Karpas-422 (cell line): ENCODE data around the gene STAT5B. TPM values are rescaled to one million over a fixed set of nuclear protein-coding genes. Genes with fewer than 3 reads are reported as not detected.
A peak's percentile ranks its signal among the peaks of the same experiment; 100 is the strongest.
"Not testable (repeated sequence)": the region's sequence is repeated elsewhere in the genome, so short reads cannot be mapped to it uniquely, and the experiment has no call there.

Experiments used
- DNase-seq: peaks from one replicate; pipeline ENCODE4 v3.0.0-alpha.2; 2015
- H2AFZ ChIP-seq: fragments of 200-600 bp; sonication (generic); 2 replicates; pipeline ENCODE4 v1.6.1; 2014; ENCODE audit warnings: antibody characterized with exemption, low read length, mixed read lengths
- H3K27ac ChIP-seq: fragments of 200-600 bp; sonication (generic); 2 replicates; pipeline ENCODE4 v1.5.1; 2014; ENCODE audit warnings: mild to moderate bottlenecking, low read length, moderate library complexity
- H3K27me3 ChIP-seq: fragments of 200-600 bp; sonication (generic); 2 replicates; pipeline ENCODE4 v1.6.1; 2014; ENCODE audit warnings: low read length, mixed read lengths
- H3K36me3 ChIP-seq: fragments of 200-600 bp; sonication (generic); 2 replicates; pipeline ENCODE4 v1.6.1; 2014; ENCODE audit warnings: low read length, mixed read lengths; ENCODE audit not compliant: insufficient read depth
- H3K4me1 ChIP-seq: fragments of 200-600 bp; sonication (generic); 2 replicates; pipeline ENCODE4 v1.6.1; 2014; ENCODE audit warnings: mild to moderate bottlenecking, low read length, mixed read lengths
- H3K4me2 ChIP-seq: fragments of 200-600 bp; sonication (generic); 2 replicates; pipeline ENCODE4 v1.6.1; 2014; ENCODE audit warnings: low read length, low read depth, mild to moderate bottlenecking; ENCODE audit not compliant: poor library complexity, severe bottlenecking
- H3K4me3 ChIP-seq: fragments of 200-600 bp; sonication (generic); 2 replicates; pipeline ENCODE4 v1.5.1; 2014; ENCODE audit warnings: mild to moderate bottlenecking, antibody characterized with exemption, low read length, mixed read lengths
- H3K79me2 ChIP-seq: fragments of 200-600 bp; sonication (generic); 2 replicates; pipeline ENCODE4 v1.6.1; 2014; ENCODE audit warnings: mild to moderate bottlenecking, low read length, mixed read lengths
- H3K9ac ChIP-seq: fragments of 200-600 bp; sonication (generic); 2 replicates; pipeline ENCODE4 v1.6.0; 2014; ENCODE audit warnings: low read length
- H3K9me2 ChIP-seq: fragments of 200-600 bp; sonication (generic), shearing (Covaris generic); replicated peaks from 2 replicates; pipeline ENCODE4 v1.6.0; 2014; ENCODE audit warnings: mild to moderate bottlenecking, low read length, moderate library complexity; ENCODE audit not compliant: insufficient read depth
- H3K9me3 ChIP-seq: fragments of 300-700, 200-600 bp; sonication (generic); 2 replicates; pipeline ENCODE4 v1.6.1; 2014; ENCODE audit warnings: low read length, mixed read lengths
- H4K20me1 ChIP-seq: fragments of 200-600 bp; sonication (generic); 2 replicates; pipeline ENCODE4 v1.6.1; 2014; ENCODE audit warnings: mild to moderate bottlenecking, antibody characterized with exemption, low read length, low read depth; ENCODE audit not compliant: insufficient read depth
- total RNA-seq: library from RNA; depleted of rRNA; stranded (reverse); fragments of >200 nt; shearing (Covaris generic); gene quantifications from 2 replicates; pipeline ENCODE4 v1.2.3, GENCODE V29; 2014; ENCODE audit warnings: low replicate concordance; rRNA removed

The STAT5B gene
- 110 and 142 TPM in 2 replicates for total RNA-seq

- no peaks in the 10 kb centered on the region for H3K9me2 ChIP-seq
- peak within 1 kb of the TSS; percentile 92 for H3K4me2 ChIP-seq
- H3K9me3 ChIP-seq, result no peaks in the 10 kb centered on the region
- H3K36me3 ChIP-seq, result no peaks in the 10 kb centered on the region
- H3K79me2 ChIP-seq, result peaks cover 46% of the 10 kb centered on the region
- no peaks in the 10 kb centered on the region for H4K20me1 ChIP-seq
- peak within 1 kb of the TSS; percentile 96 for H3K4me3 ChIP-seq
- DNase-seq, result peak; percentile 92
- H3K9ac ChIP-seq, result peak within 1 kb of the TSS; percentile 96
- no peaks in the 10 kb centered on the region for H3K27me3 ChIP-seq
- peak within 1 kb of the TSS; percentile 94 for H3K27ac ChIP-seq
- H2AFZ ChIP-seq, result 0 out of 2 replicates have a peak within 1 kb of the TSS, but pooled peaks have one; percentile 5
- H3K4me1 ChIP-seq, result peaks cover 56% of the 10 kb centered on the region
Measured at GRCh38 chr17:42276359-42276608, at the start of gene STAT5B. TSS of gene STAT5B (minus strand) at chr17:42276391. CDS start at chr17:42232127, 44,264 bp downstream.

- Histone ChIP-seq H3K9ac (no peak overlapping the region), H3K79me2 (no peaks in the 10 kb centered on the region), H3K36me3 (no peaks in the 10 kb centered on the region), H2AFZ (no peak overlapping the region), H3K4me3 (no peak overlapping the region), H4K20me1 (no peaks in the 10 kb centered on the region), H3K4me1 (peaks cover 34% of the 10 kb centered on the region), H3K4me2 (no peak overlapping the region), H3K27me3 (no peaks in the 10 kb centered on the region), H3K27ac (no peak overlapping the region), H3K9me2 (no peaks in the 10 kb centered on the region), H3K9me3 (no peaks in the 10 kb centered on the region)
- peak; percentile 19 for DNase-seq
Measured at GRCh38 chr17:42325026-42325425, 48.8 kb upstream of the STAT5B start.

- H3K27ac ChIP-seq, result no peak overlapping the region
- no peaks in the 10 kb centered on the region for H3K9me3 ChIP-seq
- no peaks in the 10 kb centered on the region for H3K79me2 ChIP-seq
- no peaks in the 10 kb centered on the region for H3K36me3 ChIP-seq
- peak overlapping the region; percentile 10; the same call in 1 of the 2 replicates for H3K9ac ChIP-seq
- peaks cover 48% of the 10 kb centered on the region for H3K4me1 ChIP-seq
- no peak overlapping the region for H3K4me3 ChIP-seq
- H4K20me1 ChIP-seq, result no peaks in the 10 kb centered on the region
- H3K9me2 ChIP-seq, result no peaks in the 10 kb centered on the region
- DNase-seq, result peak; percentile 37
- peak overlapping the region; percentile 9; the same call in 1 of the 2 replicates for H2AFZ ChIP-seq
- H3K4me2 ChIP-seq, result peak overlapping the region; percentile 24
- no peaks in the 10 kb centered on the region for H3K27me3 ChIP-seq
Measured at GRCh38 chr17:42323268-42323773, 47.1 kb upstream of the STAT5B start.

- H4K20me1 ChIP-seq, result no peaks in the 10 kb centered on the region
- H3K4me1 ChIP-seq, result peaks cover 53% of the 10 kb centered on the region
- peak; percentile 97 for DNase-seq
- peak overlapping the region; percentile 10; the same call in 1 of the 2 replicates for H3K9ac ChIP-seq
- no peaks in the 10 kb centered on the region for H3K79me2 ChIP-seq
- H3K36me3 ChIP-seq, result no peaks in the 10 kb centered on the region
- peak overlapping the region; percentile 95 for H3K27ac ChIP-seq
- no peaks in the 10 kb centered on the region for H3K27me3 ChIP-seq
- H3K4me2 ChIP-seq, result peak overlapping the region; percentile 24
- H3K9me2 ChIP-seq, result no peaks in the 10 kb centered on the region
- no peaks in the 10 kb centered on the region for H3K9me3 ChIP-seq
- H2AFZ ChIP-seq, result peak overlapping the region; percentile 9; the same call in 1 of the 2 replicates
- no peak overlapping the region for H3K4me3 ChIP-seq
Measured at GRCh38 chr17:42322382-42323267, 46.4 kb upstream of the STAT5B start.

GRCh38 chr17:42321555-42321954 is 45.4 kb upstream of the STAT5B start:
- Histone ChIP-seq H4K20me1 (no peaks in the 10 kb centered on the region), H3K9me3 (no peaks in the 10 kb centered on the region), H3K36me3 (no peaks in the 10 kb centered on the region), H3K27ac (peak overlapping the region; percentile 95), H3K4me3 (no peak overlapping the region), H3K27me3 (no peaks in the 10 kb centered on the region), H2AFZ (no peak overlapping the region), H3K4me1 (peaks cover 63% of the 10 kb centered on the region), H3K79me2 (no peaks in the 10 kb centered on the region), H3K9me2 (no peaks in the 10 kb centered on the region), H3K4me2 (peak overlapping the region; percentile 8), H3K9ac (peak overlapping the region; percentile 28; the same call in 1 of the 2 replicates)
- DNase-seq, result no peak

DNA sequence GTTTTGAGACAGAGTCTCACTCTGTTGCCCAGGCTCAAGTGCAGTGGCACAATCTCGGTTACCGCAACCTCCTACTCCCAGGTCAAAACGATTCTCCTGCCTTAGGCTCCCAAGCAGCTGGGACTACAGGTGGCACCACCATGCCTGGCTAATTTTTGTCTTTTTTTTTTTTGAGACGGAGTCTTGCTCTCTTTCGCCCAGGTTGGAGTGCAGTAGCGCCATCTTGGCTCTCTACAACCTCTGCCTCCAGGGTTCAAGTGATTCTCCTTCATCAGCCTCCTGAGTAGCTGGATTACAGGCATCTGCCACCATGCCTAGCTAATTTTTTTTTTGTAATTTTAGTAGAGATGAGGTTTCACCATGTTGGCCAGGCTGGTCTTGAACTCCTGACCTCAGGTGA is 41.8 kb upstream of the STAT5B start:
- not testable (repeated sequence) for H3K27me3 ChIP-seq, H2AFZ ChIP-seq, H3K9me3 ChIP-seq, H3K9ac ChIP-seq, H3K4me3 ChIP-seq, H4K20me1 ChIP-seq, H3K79me2 ChIP-seq, H3K36me3 ChIP-seq, DNase-seq, H3K4me2 ChIP-seq, H3K9me2 ChIP-seq
- peak overlapping the region; percentile 95; the same call in 1 of the 2 replicates for H3K27ac ChIP-seq
- H3K4me1 ChIP-seq, result peaks cover 94% of the 10 kb centered on the region

DNA sequence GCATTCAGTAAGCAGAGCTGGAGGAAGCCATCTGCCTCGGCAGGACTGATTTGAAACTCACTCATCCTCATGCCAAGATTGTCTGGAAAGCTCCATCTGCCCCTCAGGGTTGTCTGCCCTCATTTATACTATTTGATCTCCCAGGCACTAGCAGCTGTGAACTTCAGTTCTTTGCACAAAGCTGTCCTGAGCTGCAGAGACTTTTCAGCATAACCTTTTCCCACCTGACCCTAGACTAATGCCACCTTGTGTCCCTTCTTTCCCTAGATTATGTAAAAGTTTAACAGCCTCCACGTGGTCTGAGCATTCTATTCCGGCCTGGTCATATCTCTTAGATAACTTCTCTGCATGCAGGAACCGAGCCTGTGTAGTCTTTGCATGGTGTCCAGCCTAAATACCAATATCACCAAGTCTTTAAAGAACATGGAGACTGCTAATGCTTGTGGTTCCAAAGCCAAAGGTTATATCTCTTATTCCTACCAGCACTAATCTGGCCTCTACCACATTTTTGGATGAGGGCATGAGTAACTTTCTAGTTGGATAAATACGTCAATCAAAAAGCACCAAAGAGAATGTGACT is 41.2 kb upstream of the STAT5B start:
- Histone ChIP-seq H3K4me1 (peaks cover 94% of the 10 kb centered on the region), H3K79me2 (no peaks in the 10 kb centered on the region), H3K9ac (peak overlapping the region; percentile 76), H3K4me2 (peak overlapping the region; percentile 11), H3K36me3 (peaks cover 3% of the 10 kb centered on the region; the same call in 1 of the 2 replicates), H3K9me3 (no peaks in the 10 kb centered on the region), H3K27me3 (no peaks in the 10 kb centered on the region), H2AFZ (peak overlapping the region; percentile 51; the same call in 1 of the 2 replicates), H3K9me2 (no peaks in the 10 kb centered on the region), H3K4me3 (no peak overlapping the region), H3K27ac (peak overlapping the region; percentile 95), H4K20me1 (no peaks in the 10 kb centered on the region)
- DNase-seq, result no peak

- no peaks in the 10 kb centered on the region for H3K9me2 ChIP-seq
- H3K4me2 ChIP-seq, result peak overlapping the region; percentile 77
- peaks cover 94% of the 10 kb centered on the region for H3K4me1 ChIP-seq
- H3K9ac ChIP-seq, result peak overlapping the region; percentile 76
- H3K27me3 ChIP-seq, result no peaks in the 10 kb centered on the region
- H2AFZ ChIP-seq, result no peak overlapping the region
- no peak for DNase-seq
- H3K4me3 ChIP-seq, result no peak overlapping the region
- H3K27ac ChIP-seq, result peak overlapping the region; percentile 95
- H3K79me2 ChIP-seq, result no peaks in the 10 kb centered on the region
- H3K9me3 ChIP-seq, result no peaks in the 10 kb centered on the region
- peaks cover 3% of the 10 kb centered on the region; the same call in 1 of the 2 replicates for H3K36me3 ChIP-seq
- H4K20me1 ChIP-seq, result no peaks in the 10 kb centered on the region
Measured at GRCh38 chr17:42316755-42317154, 40.6 kb upstream of the STAT5B start.
